GM18505 (cell line): Measurements from ENCODE around the gene ERCC6.

ENCODE experiments used
- ATAC-seq: cut with Tn5 transposase; IDR thresholded peaks from one replicate; pipeline ENCODE4 v1.9.1; 2021; ENCODE audit not compliant: unreplicated experiment
- POLR2A ChIP-seq: IDR thresholded peaks from 4 replicates; pipeline ENCODE4 v1.6.1; 2011; ENCODE audit warnings: borderline replicate concordance; ENCODE audit not compliant: insufficient read depth, insufficient read length; ENCODE audit errors: extremely low read depth

The ERCC6 gene

DNA sequence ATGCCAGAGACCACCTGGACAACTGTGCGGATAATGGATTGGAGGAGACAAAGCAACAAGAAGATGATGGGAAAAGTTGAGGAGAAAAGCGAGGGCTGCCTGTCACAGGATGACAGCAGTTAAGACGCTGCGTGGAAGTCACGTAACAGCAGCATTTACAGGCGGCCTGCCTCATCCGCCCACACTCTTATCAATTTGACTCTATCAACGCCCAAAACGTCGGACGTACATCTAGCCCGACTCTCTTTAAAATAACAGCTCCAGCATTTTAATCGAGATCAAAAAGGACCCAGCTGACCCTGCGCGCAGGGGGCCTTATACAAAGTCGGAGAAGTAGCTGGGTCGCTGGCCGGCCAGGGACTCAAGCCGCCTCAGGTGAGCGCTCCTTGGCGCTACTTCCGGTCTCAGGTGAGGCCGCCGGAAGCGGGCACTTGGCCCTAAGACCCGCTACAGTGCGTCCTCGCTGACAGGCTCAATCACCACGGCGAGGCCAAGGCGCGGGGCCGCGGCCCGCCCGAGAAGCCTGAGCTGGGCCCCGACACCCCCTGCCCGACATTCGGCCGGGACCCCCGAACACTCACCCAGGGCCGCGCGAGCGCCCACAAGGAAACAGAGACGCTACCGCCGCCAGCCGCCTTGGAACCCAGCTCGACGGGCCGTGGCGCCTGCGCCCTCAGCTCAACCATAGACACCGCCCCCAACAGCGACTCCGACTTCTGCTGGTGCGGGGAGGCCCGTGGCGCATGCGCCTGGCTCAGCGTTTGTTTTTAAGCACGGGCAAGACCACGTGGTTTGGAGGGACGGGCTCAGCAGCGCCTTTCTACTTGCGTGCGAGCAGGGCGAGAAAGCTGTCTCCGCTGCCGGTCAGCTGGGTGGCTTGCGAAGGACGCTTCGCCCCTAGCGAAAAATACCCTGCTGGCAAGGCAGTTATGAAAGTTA is at the start of gene ERCC6:
Gene ERCC6, minus strand, starts transcription at position 741 of the 939 bp plus-strand sequence.
- peak; percentile 76 for ATAC-seq
- peak; percentile 90 for TF ChIP-seq POLR2A

DNA sequence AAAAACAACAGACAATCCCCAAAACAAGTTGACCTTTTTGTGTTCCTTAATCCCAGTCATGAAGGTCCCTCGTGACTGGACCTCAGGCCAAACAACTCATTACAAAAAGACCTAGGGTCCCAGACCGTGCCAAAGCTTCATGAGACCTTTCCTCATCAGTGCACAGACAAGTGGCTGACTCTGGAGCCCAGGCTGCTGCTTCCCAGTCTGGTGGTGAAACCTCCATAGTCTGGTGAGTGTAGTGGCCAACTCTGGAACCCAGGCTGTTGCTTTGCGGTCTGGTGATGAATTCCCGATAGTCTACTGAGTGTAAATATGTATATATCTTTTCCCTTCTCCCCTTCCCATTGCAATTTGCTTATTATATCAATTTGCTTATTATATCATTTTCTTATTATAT is 49.1 kb upstream of the ERCC6 start:
- no peak for TF ChIP-seq POLR2A
- ATAC-seq: no peak

DNA sequence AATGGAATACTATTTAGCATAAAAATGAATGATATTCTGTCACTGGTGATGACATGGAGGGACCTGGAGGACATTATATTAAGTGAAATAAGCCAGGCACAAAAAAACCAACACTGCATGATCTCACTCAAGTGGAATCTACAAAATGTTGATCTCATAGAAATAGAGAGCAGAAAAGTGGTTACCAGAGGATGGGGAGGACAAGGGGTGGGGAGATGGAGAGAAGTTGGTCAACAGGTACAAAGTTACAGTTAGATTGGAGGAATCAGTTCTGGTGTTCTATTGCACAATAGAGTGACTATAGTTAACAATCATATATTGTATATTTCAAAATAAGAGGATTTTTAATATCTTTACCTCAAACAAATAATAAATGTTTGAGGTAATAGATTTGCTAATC is 46.5 kb upstream of the ERCC6 start:
- no peak for ATAC-seq
- no peak for TF ChIP-seq POLR2A

GRCh38 chr10:49579621-49580020 is 40.7 kb upstream of the ERCC6 start:
- no peak for ATAC-seq

DNA sequence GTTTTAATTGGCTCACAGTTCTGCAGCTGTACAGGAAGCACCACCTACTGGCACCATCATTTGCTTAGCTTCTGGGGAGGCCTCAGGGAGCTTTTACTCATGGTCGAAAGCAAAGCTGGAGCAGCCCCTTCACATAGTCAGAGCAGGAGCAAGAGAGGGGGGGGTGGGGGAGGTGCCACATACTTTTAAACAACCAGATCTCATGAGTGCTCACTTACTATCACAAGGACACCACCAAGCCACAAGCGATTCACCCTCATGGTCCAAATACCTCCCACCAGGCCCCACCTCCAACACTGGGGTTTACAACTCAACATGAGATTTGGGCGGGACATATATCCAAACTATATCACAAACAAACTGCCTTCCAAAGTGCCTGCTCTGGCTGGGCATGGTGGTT is 39.5 kb upstream of the ERCC6 start:
- ATAC-seq: no peak

More at GRCh38 chr10:49579621-49580020, 40.7 kb upstream of the ERCC6 start:
- no peak for TF ChIP-seq POLR2A

GRCh38 chr10:49577182-49577925 is 38.4 kb upstream of the ERCC6 start:
- ATAC-seq: no peak
- no peak for TF ChIP-seq POLR2A

More for the DNA sequence above, 39.5 kb upstream of the ERCC6 start:
- no peak for TF ChIP-seq POLR2A

- ATAC-seq: no peak
These were observed 36.7 kb upstream of the ERCC6 start for GRCh38 chr10:49575489-49576072.

DNA sequence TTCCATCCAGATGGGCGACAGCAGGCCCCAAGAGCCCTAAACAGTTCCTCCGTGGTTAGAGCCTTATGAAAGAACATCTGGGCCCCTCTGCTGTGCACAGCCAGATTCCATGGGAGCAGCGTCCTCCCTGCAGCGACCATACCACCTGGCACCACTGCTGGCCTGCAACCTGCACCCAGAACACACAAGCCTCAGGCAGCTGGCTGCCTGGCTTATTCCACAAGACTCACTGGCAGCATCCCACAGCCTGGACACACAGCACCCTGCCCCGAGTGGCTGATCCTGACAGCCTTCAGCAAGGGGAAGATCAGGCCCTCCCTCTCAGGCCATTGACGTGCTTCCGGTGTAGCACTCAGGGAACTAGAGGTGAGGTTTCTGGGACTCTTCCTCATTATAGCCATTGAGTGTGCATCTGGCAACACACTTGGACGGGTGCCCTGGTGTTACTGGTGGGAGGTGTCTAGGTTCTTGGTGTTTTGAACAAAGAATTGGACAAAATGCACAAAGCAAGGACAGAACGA is 33.7 kb upstream of the ERCC6 start:
- TF ChIP-seq POLR2A: no peak
- no peak for ATAC-seq

More at GRCh38 chr10:49575489-49576072, 36.7 kb upstream of the ERCC6 start:
- TF ChIP-seq POLR2A: no peak

DNA sequence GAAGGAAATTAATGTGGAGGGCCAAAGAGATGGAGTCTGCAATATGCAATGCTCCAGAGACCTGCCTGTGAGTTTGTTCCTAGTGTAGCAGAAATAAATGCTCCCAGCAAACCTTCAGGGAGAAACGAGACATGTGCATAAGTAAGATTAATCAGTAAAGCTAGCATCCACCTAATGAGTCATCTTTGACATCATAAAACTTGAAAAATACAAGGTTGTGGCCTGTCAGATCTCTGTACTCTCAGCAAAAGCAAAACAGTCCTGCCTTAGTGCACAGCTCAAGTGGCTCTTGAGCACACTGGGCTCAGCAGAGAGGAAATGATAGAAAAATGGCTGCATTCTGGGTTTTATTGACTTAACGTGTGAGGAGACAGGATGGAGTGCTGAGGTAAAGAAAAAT is 32.5 kb upstream of the ERCC6 start:
- no peak for TF ChIP-seq POLR2A
- ATAC-seq: no peak

DNA sequence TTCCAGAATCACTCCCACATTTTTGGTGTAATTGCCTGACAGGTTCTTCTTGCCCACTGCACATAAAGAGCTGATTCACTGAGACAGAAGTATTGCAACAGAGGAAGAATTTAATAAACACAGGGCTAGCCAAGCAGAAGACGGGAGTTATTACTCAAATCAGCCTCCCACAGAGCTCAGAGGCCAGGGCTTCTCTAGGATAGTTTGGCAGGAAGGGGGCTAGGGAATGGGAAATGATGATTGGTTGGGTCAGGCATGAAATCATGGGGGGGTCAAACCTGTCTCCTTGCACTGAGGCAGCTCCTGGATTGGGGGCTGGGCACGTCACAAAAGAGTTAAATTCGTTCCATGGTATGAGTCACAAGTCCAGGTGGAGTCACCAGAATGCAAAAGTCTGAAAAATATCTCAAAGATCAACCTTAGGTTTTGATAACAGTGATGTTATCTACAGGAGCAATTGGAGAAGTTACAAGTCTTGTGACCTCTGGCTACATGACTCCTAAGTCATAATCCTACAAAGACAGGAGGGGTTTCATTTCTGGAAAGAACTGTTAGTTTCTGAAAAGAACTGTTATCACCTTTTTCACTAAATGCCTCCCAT is 30.2 kb upstream of the ERCC6 start:
- no peak for TF ChIP-seq POLR2A
- ATAC-seq: no peak

- no peak for TF ChIP-seq POLR2A
- no peak for ATAC-seq
These were observed 29.3 kb upstream of the ERCC6 start for GRCh38 chr10:49568235-49568634.

DNA sequence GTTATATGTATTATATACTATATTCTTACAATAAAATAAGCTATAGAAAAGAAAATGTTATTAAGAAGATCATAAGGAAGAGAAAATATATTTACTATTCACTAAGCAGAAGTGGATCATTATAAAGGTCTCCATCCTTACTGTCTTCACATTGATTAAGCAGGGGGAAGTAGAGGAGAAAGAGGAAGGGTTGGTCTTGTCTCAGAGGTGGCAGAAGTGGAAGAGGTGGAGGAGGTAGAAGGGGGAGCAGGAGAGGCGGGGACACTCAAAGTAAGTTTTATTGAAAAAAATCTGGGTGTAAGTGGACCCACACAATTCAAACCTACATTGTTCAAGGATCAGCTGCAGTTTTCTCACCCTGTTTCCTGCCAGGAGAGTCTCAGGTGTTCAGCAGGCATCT is 28.9 kb upstream of the ERCC6 start:
- no peak for ATAC-seq
- no peak for TF ChIP-seq POLR2A

GRCh38 chr10:49564461-49565009 is 25.6 kb upstream of the ERCC6 start:
- TF ChIP-seq POLR2A: no peak
- no peak for ATAC-seq

DNA sequence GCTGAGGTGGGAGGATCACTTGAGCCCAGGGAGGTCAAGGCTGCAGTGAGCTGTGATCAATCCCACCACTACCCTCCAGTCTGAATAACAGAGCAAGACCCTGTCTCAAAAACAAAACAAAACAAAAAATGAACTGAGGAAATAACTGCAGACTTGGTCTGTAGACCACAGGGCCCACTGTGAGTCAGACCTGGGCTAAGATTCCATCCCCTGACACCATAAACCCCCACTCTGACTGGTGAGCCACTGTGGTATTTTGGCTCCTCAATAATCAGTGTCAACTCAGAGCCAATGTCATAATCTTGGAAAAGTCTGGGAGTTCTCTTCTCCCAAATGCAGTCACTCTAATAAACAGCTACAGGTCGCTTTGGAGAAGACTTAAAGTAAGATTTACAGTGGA is 24.0 kb upstream of the ERCC6 start:
- no peak for TF ChIP-seq POLR2A
- no peak for ATAC-seq
